HG03025 (cell line): ENCODE measurements around the gene ZNF502.

Experiments
- ATAC-seq: cut with Tn5 transposase; IDR thresholded peaks from one replicate; pipeline ENCODE4 v1.9.1; 2021; ENCODE audit warnings: mild to moderate bottlenecking, moderate library complexity; ENCODE audit not compliant: unreplicated experiment, low FRiP score

The ZNF502 gene

GRCh38 chr3:44764248-44764647 lies 51.8 kb downstream of the ZNF502 start:
- no peak for ATAC-seq

- no peak for ATAC-seq
Observed at GRCh38 chr3:44771424-44772098, 59.1 kb downstream of the ZNF502 start.

GRCh38 chr3:44772099-44772442 lies 59.6 kb downstream of the ZNF502 start:
- ATAC-seq: no peak
